Activated gamma-delta T cell treated with Interleukin-2 at 50 U/mL for 16 hours (primary cell): ENCODE measurements around the gene IL2RA.
A peak's percentile ranks its signal among the peaks of the same experiment; 100 is the strongest.

Source experiments
- DNase-seq: peaks from one replicate; pipeline ENCODE4 v3.0.0-alpha.2; 2020

Gene IL2RA

GRCh38 chr10:6037422-6037821, 24.7 kb downstream of the IL2RA start:
- no peak for DNase-seq

- DNase-seq = no peak
These were observed 25.3 kb downstream of the IL2RA start for GRCh38 chr10:6036861-6037321.

DNA sequence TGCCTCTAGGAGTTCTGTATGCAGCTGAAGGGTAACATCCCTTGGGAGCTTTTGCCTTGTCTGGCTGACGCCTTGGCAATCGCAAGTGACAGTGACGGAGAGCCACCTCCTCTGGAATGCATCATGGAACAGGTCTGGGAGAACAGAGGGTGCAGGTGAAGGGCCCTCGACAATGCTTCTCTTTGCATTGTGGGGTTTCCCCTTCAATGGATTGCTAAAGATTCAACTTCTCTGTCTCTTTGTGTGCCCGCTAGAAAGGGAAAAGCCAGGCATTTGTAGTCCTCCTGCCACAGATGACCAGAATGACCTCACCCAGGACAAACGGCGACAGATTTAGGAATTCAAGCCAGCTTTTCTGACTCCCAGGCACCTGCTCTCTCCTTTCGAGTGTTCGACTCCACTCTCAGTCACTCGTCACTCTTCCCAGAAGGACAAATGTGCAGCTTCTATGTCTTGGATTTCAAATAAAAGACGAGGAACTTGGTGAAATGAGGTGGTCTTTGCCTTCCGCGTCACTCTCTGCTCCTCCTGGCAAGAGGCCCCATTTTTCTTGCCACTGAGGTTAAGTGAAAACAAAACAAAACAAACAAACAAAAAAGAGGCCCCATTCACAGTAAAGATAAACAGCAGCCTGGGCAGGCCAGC, 26.1 kb downstream of the IL2RA start:
- no peak for DNase-seq

DNA sequence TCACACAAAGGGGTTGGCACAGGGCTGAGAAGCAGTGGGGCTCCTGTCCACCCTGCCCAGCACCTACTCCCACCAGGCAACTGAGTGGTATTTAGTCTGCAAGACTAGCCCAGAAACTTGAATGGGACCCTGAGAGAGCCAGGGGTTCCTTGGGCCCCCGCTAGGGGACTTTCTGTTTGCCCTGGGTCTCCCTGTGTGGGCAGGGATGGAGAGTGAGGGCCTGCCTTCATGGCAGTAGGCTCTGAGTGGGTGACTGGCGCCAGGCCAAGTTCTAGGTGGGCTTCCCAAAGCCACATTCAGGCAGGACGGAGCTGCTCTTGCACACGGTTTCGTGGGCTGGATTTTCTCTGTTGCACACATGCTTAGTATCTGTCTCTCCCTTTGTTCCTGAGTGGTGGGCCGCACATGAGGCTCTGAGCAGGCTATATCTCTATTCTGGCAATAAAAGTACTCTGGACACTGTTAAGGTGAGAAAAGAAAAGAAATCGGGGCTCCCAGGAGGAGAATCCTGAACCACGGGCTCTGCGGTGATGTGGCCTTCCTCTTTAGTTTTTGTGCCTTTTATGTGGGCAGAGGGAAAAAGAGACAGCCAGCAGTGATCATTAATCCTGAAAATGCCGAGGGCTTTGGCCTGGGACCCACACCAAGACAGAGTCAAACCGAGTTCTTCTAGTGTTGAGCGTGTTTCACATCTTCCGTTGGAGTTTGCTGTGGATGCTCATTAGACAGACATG, 26.9 kb downstream of the IL2RA start:
- DNase-seq = no peak

GRCh38 chr10:6034371-6034770, 27.8 kb downstream of the IL2RA start:
- DNase-seq = no peak

DNA sequence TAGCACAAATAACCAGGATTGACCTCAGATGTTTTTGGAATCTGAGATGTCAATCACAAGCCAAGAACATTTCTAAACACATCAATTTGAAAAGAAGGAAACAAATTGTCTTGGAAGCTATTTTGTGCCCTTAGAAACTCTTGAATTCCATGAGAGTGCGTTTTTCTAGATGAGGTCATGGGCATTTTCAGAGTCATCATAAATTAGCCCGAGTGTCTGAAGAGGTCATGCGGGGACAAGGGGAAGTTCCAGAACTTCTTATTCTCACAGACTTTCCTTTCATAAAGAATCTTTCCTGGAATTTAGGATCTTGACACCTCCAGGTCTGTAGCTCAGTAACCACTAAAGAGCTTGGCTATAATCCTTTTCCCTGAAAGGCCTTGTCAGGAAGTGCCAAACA, 28.2 kb downstream of the IL2RA start:
- no peak for DNase-seq

GRCh38 chr10:6030940-6031339, 31.2 kb downstream of the IL2RA start:
- no peak for DNase-seq

DNA sequence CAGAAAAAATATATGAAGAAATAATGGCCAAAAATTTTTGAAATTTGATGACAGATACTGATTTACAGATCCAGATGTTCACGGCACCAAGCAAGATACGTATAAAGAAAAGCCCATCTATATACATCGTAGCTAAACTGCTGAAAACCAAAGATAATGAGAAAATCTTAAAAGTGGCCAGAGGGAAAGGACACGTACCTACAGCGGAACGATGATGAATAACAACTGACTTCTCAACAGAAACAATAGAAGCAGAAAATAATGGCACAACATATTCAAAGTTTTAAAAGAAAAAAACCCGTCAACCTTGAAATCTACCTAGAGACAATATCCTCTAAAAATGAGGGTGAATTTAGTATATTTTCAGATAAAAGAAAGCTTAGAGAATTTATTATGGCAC, 31.9 kb downstream of the IL2RA start:
- DNase-seq = no peak

GRCh38 chr10:6027929-6028328, 34.2 kb downstream of the IL2RA start:
- DNase-seq = no peak

- DNase-seq = no peak
These were observed 36.4 kb downstream of the IL2RA start for GRCh38 chr10:6025683-6026255.

GRCh38 chr10:6024334-6024682, 37.9 kb downstream of the IL2RA start:
- no peak for DNase-seq

GRCh38 chr10:6023661-6024333, 38.4 kb downstream of the IL2RA start:
- no peak for DNase-seq

DNA sequence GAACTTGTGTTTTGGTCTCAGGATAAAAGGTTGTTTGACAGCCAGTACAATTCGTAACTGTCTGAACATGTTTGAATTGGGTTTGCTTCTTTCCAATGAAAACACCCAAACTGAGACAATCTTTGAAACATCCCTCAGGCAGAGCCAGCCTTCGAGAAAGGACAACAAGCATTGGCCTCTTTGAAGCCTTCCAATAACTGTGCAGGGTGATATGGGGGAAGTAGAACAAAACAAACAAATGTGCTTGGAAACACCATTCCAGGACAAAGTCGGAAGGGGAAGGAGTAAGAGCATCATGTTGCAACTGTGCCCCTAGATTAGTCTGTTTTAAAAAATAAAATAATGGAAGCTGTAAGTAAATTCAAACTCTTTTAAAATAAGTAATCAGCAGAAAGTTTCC, 39.5 kb downstream of the IL2RA start:
- no peak for DNase-seq

DNA sequence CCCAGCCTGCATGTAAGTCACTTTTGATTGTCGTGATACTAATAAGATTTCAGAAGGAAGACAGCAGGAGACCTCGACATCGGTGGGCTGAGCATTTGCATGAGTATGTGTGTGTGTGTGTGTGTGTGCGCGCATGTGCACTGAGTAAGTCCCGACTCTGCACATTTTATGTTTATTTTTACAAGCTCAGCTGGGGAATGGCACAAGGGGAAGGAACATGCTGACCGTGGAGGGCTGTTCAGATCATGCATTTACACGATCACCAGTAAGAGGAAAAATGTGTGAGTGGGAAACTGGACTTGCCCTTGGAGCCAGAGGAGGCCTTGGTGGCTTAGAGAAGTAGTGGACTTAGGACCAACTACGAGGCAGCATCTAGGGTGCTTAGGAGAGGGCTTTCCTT, 41.3 kb downstream of the IL2RA start:
- no peak for DNase-seq

DNA sequence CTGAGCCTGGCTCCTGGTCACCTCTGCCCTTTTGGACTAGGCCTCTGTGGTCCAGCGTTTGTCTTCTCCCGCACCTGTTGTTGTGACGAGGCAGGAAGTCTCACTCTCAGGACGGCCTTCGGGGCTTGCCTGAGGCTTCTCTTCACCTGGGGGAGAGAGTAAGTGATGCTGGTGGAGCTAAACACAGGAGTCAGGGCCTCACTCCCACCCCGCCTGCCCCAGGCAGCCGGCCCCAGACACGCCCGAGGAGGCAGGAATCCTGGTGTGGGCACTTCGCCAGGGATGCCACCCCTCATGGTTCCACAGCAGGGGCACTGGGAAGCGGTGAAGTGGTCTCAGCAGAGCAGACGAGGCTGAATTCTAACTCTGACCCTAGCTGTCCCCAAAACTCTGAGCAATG, 42.4 kb downstream of the IL2RA start:
- no peak for DNase-seq

DNA sequence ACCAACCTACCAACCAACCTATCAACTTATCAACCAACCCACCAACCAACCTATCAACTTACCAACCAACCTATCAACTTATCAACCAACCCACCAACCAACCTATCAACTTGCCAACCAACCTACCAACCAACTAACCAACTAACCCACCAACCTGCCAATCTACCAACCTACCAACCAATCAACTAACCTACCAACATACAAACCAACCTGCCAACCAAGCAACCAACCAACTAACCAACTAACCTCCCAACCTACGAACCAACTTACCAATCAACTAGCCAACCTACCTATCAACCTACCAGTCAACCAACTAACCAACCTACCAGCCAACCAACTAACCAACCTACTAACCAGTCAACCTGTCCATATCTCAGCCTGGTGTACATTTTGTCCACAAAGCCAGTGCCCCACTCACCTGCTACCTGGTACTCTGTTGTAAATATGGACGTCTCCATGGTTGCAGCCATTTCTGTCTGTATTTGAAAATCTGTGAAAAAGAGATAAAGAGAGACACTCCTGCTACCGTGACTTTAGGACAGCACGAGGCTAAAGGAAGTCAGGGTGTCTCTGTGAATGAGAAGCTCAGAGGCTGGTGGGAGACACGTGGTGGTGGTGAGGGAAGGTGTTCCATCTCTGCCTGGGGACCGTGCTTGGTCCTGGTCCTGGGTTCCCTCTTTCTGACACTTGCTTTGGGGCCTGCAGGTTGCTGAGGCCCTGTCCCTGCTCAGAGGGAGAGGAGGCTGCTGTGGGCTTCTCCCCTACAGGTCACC, 43.0 kb downstream of the IL2RA start:
- no peak for DNase-seq

DNA sequence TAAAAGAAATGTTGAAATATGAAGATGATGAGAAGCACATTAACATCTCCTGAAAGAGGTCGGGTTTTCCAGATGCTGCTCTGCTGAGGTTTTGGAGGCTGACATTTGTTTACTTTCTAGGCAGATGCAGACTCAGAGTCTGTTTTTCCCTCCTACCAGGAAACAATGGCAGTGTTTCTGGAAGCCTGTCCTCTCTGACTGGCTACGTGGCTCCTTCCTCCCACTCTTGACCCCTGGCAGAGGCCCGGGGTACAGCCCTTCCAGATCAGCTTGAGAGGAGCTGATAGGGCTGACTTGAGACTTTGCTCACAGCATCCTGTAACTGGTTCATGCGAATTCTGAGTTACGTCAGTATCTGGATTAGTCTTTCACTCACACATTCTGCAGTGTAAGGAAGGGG, 43.7 kb downstream of the IL2RA start:
- DNase-seq = no peak

GRCh38 chr10:6017781-6018354, 44.3 kb downstream of the IL2RA start:
- DNase-seq = no peak

DNA sequence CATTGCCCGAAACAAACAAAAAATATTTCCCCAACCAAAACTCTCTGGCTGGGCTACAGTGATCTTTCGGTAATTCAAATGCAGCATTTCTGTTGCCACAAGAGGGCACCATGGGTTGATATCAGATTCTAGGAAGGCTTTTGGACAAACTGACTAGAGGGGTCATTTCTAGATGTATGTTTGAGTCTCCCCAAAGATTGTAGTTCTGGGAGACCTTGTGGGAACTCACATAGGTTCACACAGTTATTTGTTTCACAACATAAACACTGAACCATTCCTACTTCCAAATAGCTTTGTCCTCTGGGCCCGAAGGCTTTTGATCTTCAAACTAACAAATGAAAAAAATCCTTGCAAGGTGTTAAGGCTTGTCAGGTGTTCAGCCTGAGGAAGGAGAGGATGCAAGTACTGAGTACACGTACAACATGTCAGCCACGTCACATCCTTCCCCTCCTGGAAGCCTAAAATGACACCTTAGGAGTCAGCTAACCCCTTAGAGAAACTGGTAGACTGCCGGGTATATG, 47.9 kb downstream of the IL2RA start:
- DNase-seq = peak; percentile 66

GRCh38 chr10:6013413-6014192, 48.6 kb downstream of the IL2RA start:
- no peak for DNase-seq

DNA sequence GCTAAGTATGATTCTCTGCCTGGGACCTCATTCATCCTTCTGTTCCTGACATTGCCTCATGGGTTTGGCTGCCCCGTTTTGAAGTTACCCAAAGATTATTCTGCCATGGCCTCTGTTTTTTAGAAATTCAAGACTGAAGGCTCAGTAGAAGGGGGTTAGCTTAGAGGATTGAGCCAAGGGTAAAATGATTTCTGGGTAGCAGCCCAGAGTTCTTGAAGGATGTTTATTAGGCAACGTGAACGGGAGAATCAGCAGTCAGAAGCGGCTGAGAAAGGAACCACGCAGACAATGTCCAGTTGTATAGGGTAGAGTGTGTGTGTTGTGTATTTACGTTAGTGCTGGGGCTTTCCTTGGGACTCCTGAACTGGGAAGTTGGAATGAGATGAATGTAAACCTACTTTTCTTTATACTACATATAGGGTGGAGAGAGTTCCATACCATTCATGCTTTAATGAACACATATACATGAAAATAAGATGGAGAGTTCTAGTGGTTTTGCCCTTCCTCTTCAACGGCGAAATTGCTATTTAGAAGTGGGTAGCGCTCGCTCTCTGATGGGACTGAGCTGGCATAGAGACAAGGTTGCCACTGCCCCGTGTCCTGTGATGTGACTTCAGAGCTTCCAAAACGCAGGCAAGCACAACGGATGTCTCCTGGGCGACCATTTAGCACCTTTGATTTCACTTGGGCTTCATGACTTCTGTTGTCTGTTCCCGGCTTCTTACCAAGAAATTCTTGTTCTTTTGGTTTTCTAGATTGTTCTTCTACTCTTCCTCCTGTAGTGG, 49.9 kb downstream of the IL2RA start:
- no peak for DNase-seq
